Neural crest cell (in vitro differentiated cells): ENCODE data around the gene RIOK3. TPM values are rescaled to one million over a fixed set of nuclear protein-coding genes. Genes with fewer than 3 reads are reported as not detected.

Source experiments
- DNase-seq: peaks from one replicate; pipeline ENCODE4 v3.0.0; 2021; ENCODE audit warnings: low read depth, mixed read lengths, low spot score
- H3K27ac Mint-ChIP-seq: one replicate; pipeline ENCODE4 v1.8.0; 2021; ENCODE audit warnings: mild to moderate bottlenecking, mixed read lengths; ENCODE audit not compliant: unreplicated experiment
- H3K27me3 Mint-ChIP-seq: 2 replicates; pipeline ENCODE4 v1.8.0; 2021; ENCODE audit warnings: low read depth, mild to moderate bottlenecking, mixed read lengths
- H3K36me3 Mint-ChIP-seq: 2 replicates; pipeline ENCODE4 v1.8.0; 2021; ENCODE audit warnings: low read depth, mild to moderate bottlenecking, mixed read lengths
- H3K4me1 Mint-ChIP-seq: 2 replicates; pipeline ENCODE4 v1.8.0; 2021; ENCODE audit warnings: mixed read lengths
- H3K4me3 Mint-ChIP-seq: one replicate; pipeline ENCODE4 v1.8.0; 2021; ENCODE audit warnings: mild to moderate bottlenecking, mixed read lengths
- H3K9me3 Mint-ChIP-seq: 2 replicates; pipeline ENCODE4 v1.8.0; 2021; ENCODE audit warnings: mixed read lengths
- long read RNA-seq: library from polyadenylated mRNA; unstranded; transcript quantifications from one replicate; pipeline ENCODE4 v2.0.0, GENCODE V29; 2020
- total RNA-seq: library from RNA; stranded (reverse); gene quantifications from 2 replicates; pipeline ENCODE4 v1.2.1, GENCODE V29; 2021
- TF ChIP-seq, protein P1 (sequence below): fragments of 200-600 bp; sonication (generic); conservative IDR thresholded peaks from 2 replicates; pipeline ENCODE4 v1.5.0; 2021; ENCODE audit warnings: antibody characterized with exemption, mild to moderate bottlenecking

The RIOK3 gene, protein sequence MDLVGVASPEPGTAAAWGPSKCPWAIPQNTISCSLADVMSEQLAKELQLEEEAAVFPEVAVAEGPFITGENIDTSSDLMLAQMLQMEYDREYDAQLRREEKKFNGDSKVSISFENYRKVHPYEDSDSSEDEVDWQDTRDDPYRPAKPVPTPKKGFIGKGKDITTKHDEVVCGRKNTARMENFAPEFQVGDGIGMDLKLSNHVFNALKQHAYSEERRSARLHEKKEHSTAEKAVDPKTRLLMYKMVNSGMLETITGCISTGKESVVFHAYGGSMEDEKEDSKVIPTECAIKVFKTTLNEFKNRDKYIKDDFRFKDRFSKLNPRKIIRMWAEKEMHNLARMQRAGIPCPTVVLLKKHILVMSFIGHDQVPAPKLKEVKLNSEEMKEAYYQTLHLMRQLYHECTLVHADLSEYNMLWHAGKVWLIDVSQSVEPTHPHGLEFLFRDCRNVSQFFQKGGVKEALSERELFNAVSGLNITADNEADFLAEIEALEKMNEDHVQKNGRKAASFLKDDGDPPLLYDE
- 35.3 and 39.4 TPM in 2 replicates for total RNA-seq
- long read RNA-seq, full-length matches to known transcripts: 24 of 36 reads
- long read RNA-seq, partial matches to known transcripts: 7 of 36 reads
- long read RNA-seq, other reads (novel, unspliced or antisense): 5 of 36 reads

DNA sequence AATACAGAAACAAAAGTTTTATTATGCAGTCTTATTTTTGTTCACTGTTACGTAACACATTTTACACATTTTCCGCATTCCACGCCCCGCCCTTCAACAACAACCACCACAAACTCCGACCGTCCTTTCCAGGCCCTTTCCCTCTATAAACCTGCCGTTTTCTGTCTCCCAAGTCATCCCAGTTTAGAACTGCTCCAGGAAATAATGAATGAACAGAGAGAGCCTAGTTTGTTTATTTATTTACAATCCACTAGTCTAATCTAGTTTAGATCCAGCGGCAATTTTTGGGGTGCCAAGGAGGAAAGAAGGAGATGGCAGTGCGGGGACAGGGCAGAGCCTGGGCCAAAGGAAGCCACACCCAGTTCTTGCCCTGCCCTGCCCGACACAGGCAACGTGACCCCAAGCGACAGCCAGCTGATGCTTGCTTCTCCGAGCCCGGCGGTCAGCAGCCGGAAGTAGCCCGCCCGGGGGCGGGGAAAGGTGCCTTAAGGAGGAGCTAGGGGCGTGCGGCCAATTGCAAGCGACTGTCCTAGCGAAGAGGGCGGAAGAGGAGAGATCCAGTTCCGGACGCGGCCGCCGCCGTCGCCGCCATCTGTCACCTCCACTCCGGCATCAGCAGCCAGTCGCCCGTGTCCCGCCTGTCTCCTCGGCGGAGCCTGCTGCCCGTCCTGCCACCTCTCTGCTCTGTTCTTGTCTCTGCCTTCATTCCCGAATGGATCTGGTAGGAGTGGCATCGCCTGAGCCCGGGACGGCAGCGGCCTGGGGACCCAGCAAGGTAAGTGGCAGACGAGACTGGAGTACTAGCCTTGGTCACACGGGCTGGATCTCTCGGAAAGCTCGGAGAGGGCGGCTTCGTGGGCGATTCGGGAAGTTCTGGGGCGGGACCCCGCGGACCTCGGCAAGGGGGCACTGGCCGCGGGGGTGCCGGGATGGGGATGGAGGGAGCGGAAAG lies at the start of gene RIOK3:
RIOK3 (plus strand) TSS at position 560 of the 952 bp plus-strand sequence; CDS start at position 713, 153 bp downstream.
- no peaks in the 10 kb centered on the region for H3K9me3 Mint-ChIP-seq
- peak within 1 kb of the TSS; percentile 44 for H3K27ac Mint-ChIP-seq

DNA sequence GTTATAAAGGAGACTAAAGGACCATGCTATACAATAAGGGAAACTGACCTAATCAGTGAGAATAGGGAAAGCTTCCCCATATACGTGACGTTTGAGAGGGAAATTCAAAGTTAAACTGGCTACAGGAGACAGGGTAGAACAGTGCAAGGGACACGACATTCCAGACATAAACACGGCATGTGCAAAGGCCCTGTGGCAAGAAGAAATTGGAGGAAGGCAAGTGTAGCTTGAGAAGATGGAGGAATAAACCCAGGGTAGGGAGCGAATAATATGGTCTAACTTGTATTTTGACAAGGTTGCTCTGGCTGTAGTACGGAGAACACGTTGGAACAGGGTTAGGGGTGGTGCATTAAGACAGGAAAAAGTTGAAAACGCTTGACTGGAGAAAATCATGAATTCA lies 49.8 kb upstream of the RIOK3 start:
- H3K27ac Mint-ChIP-seq: peak overlapping the region; percentile 31
- H3K9me3 Mint-ChIP-seq: no peaks in the 10 kb centered on the region
- no peak overlapping the region for H3K4me3 Mint-ChIP-seq
- DNase-seq: no peak
- no peaks in the 10 kb centered on the region for H3K36me3 Mint-ChIP-seq
- TF ChIP-seq, protein P1, sequence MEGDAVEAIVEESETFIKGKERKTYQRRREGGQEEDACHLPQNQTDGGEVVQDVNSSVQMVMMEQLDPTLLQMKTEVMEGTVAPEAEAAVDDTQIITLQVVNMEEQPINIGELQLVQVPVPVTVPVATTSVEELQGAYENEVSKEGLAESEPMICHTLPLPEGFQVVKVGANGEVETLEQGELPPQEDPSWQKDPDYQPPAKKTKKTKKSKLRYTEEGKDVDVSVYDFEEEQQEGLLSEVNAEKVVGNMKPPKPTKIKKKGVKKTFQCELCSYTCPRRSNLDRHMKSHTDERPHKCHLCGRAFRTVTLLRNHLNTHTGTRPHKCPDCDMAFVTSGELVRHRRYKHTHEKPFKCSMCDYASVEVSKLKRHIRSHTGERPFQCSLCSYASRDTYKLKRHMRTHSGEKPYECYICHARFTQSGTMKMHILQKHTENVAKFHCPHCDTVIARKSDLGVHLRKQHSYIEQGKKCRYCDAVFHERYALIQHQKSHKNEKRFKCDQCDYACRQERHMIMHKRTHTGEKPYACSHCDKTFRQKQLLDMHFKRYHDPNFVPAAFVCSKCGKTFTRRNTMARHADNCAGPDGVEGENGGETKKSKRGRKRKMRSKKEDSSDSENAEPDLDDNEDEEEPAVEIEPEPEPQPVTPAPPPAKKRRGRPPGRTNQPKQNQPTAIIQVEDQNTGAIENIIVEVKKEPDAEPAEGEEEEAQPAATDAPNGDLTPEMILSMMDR: no peak
- H3K4me1 Mint-ChIP-seq: peaks cover 22% of the 10 kb centered on the region
- no peaks in the 10 kb centered on the region for H3K27me3 Mint-ChIP-seq

More for the DNA sequence above, at the start of gene RIOK3:
- H3K4me1 Mint-ChIP-seq: peaks cover 29% of the 10 kb centered on the region
- H3K27me3 Mint-ChIP-seq: peaks cover 3% of the 10 kb centered on the region
- H3K36me3 Mint-ChIP-seq: no peaks in the 10 kb centered on the region
- H3K4me3 Mint-ChIP-seq: peak within 1 kb of the TSS; percentile 99
- TF ChIP-seq, protein P1: peak; percentile 5
- DNase-seq: peak; percentile 91

DNA sequence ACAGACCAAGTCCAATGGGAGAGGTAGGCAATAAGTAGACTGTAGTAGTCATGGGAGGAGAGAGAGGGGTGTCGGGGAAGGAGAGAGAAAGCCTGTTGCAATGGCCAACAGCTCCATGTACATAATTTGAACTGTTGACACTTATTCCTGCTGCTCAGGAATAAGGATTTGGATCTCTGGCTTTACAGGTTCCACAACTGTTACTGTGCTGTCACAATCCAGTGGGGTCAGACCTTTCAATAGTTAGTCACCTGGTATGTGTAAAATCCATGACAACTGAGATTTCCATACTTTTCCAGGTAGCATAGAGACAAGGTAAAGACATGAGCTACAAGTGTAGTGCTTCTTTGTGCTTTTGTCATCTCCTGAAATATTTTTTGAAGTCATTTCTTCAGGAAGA lies 47.5 kb upstream of the RIOK3 start:
- DNase-seq: no peak
- Mint-ChIP-seq H3K4me1 (peaks cover 15% of the 10 kb centered on the region), H3K36me3 (no peaks in the 10 kb centered on the region), H3K27me3 (no peaks in the 10 kb centered on the region), H3K27ac (no peak overlapping the region), H3K9me3 (no peaks in the 10 kb centered on the region), H3K4me3 (no peak overlapping the region)
- TF ChIP-seq, protein P1: no peak

DNA sequence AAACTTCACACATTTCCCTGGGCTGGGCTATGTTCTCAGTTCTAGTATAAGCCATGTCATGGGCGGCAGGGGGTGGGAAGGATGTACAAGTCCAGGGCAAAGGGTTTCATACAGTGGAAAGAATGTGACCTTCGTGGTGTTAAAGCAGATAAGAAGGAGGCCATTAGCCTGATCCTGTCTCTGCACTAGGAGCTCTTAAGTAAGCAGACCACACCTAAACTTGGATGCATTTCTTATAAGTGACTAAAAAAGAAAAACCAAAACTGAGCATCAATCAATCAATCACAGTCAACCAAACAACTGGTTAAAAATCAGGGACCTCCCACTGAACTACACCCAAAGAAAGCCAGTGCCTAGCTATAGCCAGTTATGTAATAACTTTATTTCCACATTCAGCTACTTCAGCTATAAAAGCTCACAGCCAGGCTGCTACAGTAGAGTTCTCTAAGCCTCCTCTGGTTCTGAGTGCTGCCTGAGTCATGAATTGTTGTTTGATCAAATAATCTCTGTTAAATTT lies 46.8 kb upstream of the RIOK3 start:
- H3K27ac Mint-ChIP-seq: no peak overlapping the region
- no peak overlapping the region for H3K4me3 Mint-ChIP-seq
- H3K9me3 Mint-ChIP-seq: no peaks in the 10 kb centered on the region
- no peaks in the 10 kb centered on the region for H3K36me3 Mint-ChIP-seq
- no peaks in the 10 kb centered on the region for H3K27me3 Mint-ChIP-seq
- no peak for DNase-seq
- H3K4me1 Mint-ChIP-seq: peaks cover 9% of the 10 kb centered on the region
- TF ChIP-seq, protein P1: no peak
